Gastroesophageal sphincter (tissue), 3 donors: ENCODE measurements around the gene GAREM1.

Source experiments
- CTCF ChIP-seq, 4 experiments: fragments of 200-600 bp in 2 of 4; fragments of 450-650 bp in 2 of 4; sonication (generic) in 1 of 4; IDR thresholded peaks; one replicate each; pipeline ENCODE4 v1.5.1; 2017 to 2019; ENCODE audit warnings: antibody characterized with exemption in 4 of 4, mild to moderate bottlenecking in 2 of 4, moderate library complexity in 2 of 4
- POLR2A ChIP-seq, 2 donors: fragments of 450-650 bp; IDR thresholded peaks; one replicate each; pipeline ENCODE4 v1.6.1; 2017; ENCODE audit warnings: antibody characterized with exemption in 2 of 2, mild to moderate bottlenecking in 2 of 2, moderate library complexity in 1 of 2
- POLR2AphosphoS5 ChIP-seq: sonication (generic); formaldehyde crosslinking; IDR thresholded peaks from one replicate; pipeline ENCODE4 v1.6.1; 2017; ENCODE audit warnings: antibody characterized with exemption

GRCh38 chr18:32280911-32281310 lies 189.8 kb downstream of the GAREM1 start:
- no peak for TF ChIP-seq POLR2AphosphoS5
- no peak for TF ChIP-seq CTCF (IDR thresholded peaks at IDR 0.05)
- TF ChIP-seq POLR2A (IDR thresholded peaks at IDR 0.05) = no peak
